GM19023 (cell line): ENCODE results near the gene KHSRP.

Source experiments
- ATAC-seq: cut with Tn5 transposase; IDR thresholded peaks from one replicate; pipeline ENCODE4 v1.9.1; 2021; ENCODE audit warnings: mild to moderate bottlenecking, moderate library complexity; ENCODE audit not compliant: unreplicated experiment

KHSRP gene

DNA sequence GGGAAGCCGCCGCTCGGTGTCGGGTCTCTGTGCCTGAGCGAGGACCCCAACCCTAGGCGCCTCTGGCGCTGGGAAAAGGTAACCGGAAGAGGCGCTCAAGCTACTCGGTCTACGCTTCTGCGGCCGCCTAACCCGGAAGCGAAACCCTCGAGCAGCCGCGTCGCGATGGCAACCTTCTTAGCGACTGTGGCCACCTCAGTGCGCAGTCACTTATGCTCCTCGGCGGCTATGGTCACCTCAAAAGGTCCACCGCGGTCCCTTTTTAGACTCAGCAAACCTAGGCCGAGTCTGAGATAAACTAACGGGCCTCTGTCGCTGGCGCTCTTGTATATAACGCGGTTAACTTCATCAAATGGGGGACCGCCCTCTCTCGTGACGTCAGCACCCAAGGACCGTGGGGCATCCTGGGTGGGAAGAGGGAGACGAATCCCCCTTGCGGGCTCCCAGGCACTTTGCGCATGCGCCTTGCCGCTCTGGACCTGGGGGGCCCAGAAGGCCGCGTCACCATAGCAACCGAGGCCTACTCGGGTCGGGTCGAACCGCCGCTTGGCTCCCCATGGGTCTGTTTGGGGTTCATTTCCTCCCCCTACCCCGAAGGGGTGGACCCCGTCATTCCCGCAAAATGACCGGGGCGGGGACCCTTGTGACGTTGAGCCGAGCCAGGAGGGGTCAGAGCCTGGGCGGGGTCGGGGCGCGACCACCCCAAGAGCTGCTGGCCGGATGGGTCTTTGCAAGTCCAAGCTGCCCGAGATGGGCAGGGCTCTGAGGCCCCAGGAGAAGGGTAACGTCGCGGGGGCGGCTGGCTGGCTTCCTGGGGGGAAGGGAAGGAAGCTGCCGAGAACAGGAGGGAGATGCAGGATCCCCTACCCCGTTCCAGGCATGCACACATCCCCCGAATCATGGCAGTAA is 31.3 kb downstream of the KHSRP start, which contains the start of gene GTF2F1:
TSS of gene GTF2F1 (minus strand) at position 91 of the 909 bp plus-strand sequence. CDS start 169 bp downstream, outside the sequence.
- peak; percentile 81 for ATAC-seq

DNA sequence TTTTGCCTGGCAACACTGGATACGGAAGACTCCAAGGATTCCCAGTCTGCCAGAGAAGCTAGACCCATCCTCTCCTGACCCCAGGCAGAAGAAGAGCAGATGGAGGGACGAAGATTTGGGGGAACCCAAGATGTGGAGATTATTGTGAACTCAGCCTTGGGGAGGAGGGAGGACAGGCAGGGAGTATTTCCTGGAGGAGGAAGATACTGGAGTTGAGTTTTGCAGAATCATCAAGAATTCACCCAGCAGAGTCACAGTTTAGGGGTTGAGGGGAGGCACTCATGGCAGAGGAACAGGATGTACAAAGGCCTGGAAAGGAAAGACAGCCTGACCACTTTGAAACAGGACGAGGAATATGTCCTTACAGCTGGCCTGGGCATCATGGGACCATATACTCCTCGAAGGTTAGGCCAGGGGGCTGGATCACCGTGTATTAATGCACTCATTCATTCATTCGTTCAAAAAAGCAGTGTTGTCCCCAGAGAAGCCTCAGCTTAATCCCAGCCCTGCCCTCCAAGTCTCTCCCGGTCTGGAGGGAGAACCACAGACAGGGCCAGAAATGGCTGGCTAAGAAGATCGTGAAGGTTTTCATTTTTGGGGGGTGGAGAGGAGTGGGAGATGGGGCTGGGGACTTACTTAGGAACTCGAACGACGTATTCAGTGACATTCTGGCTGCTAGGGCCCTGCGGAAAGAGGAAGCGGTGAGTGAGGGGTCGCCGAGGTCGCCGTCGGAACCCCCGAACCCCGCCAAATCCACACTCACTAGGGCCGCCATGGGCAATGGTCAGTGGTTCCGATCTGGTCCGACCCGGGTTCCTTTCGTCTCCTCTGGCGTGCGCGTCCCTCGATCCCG is 32.2 kb downstream of the KHSRP start:
- ATAC-seq, result no peak

DNA sequence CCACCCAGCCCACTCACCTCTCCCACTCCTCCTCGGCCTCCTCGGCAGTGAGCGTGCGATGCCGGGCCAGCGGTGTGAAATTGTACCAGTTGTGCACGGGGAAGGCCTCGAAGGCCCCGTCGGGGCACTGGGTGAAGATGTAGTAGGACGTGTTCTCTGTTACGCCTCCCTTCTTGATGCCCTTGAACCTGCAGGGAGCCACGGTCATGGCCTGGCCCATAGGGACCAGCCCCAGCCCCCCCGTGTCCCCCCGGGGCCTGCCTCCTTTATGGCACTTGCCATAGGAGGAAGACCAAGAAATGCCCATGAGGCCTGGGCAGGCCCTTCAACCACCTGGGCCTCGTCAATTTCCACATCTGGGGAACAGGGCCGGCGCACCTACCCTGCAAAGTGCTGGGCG is 37.2 kb downstream of the KHSRP start:
- no peak for ATAC-seq

- no peak for ATAC-seq
These were observed 40.2 kb downstream of the KHSRP start for GRCh38 chr19:6384381-6384780.

GRCh38 chr19:6383188-6383587 is 41.4 kb downstream of the KHSRP start:
- no peak for ATAC-seq

GRCh38 chr19:6381030-6381750 is 43.4 kb downstream of the KHSRP start:
- ATAC-seq, result no peak

- no peak for ATAC-seq
These were observed 44.9 kb downstream of the KHSRP start for GRCh38 chr19:6379744-6380143.

GRCh38 chr19:6378486-6378885 is 46.1 kb downstream of the KHSRP start:
- no peak for ATAC-seq

GRCh38 chr19:6378041-6378440 is 46.6 kb downstream of the KHSRP start:
- no peak for ATAC-seq

DNA sequence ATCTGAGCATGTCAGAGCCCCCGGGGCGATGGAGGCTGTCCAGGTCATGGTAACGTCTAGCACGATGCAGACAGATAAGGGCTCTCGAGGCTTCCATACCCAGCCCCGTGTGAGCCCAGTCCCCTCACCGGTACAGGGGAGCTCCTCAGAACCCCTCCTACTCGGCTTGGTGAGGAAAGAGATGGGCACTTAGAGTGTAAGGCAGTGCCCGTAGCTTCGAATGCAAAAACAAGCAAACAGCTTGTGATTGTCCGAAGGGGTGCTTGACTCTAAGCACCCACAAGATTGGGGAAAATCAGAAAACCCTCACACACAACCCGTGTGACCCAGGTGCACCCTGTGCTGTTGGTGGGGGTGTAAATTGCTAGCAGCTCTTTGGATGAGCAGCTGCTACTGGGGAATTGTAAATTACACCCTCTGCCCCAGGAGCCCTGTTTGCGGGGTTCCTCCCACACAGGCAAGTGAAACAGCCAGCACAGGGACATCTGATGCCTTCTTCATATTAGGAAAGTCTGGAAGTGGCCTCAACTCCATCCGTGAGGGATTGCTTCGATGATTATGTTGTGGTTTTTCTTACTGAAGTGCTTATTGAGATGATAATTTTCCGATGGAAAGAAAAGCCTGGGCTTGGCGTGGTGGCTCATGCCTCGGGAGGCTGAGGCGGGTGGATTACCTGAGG is 48.0 kb downstream of the KHSRP start:
- no peak for ATAC-seq

DNA sequence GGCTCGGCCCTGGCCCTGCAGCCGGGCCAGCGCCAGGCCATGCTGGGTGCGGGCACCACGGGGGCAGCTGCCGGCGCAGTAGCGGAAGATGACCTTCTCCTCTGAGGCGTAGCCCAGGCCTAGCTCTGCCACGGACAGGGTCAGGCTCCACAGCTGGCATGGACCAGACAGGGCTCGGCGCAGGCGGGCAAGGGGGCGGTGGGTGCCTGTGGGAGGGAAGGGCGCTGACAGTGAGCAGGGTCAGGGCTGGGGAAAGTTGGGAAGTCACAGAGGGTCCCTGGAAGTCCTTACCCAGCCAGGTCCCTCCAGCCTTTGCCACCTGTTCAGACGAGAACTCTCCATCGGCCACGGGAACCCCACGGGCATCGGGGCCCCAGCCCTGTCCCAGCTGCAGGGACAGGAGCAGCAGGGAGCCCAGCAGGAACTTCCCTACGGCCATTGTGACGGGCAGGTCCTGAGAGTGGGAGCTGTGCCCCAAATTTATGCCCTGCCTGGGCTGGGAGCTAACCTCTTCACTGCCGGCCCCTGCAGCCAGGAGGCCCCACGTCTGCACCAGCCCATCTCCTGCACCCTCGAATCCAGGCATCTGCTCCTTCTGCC is 49.1 kb downstream of the KHSRP start, which contains the start of gene PSPN:
TSS of gene PSPN (minus strand) at position 523 of the 600 bp plus-strand sequence. CDS start at position 439, 84 bp downstream.
- no peak for ATAC-seq

DNA sequence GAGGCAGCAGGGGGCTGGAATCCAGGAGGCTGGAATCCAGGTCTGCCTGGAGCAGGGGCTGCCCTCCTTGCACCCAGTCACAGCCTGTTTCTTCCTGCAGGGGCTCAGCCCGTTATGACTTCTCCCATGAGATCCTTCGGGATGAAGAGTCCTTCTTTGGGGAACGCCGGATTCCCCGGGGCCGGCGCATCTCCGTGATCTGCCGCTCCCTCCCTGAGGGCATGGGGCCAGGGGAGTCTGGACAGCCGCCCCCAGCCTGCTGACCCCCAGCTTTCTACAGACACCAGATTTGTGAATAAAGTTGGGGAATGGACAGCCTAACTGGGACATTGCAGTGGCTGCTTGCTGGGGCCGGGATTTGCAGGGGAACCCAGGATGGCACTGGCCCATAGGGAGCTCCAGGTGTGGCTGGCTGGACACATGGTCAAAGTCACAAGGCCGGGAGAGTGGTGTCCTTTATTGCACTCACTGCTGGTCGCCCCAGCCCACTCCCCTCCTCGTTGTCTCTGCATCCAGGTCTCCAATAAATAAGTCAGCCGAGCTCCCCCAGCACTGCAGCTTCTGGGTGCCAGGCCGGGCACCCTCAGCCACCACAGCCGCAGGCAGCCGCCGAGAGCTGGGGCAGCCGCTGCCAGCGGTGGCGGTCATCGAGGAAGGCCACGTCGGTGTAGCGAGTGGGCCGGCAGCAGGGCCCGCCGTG is 49.8 kb downstream of the KHSRP start:
- no peak for ATAC-seq

DNA sequence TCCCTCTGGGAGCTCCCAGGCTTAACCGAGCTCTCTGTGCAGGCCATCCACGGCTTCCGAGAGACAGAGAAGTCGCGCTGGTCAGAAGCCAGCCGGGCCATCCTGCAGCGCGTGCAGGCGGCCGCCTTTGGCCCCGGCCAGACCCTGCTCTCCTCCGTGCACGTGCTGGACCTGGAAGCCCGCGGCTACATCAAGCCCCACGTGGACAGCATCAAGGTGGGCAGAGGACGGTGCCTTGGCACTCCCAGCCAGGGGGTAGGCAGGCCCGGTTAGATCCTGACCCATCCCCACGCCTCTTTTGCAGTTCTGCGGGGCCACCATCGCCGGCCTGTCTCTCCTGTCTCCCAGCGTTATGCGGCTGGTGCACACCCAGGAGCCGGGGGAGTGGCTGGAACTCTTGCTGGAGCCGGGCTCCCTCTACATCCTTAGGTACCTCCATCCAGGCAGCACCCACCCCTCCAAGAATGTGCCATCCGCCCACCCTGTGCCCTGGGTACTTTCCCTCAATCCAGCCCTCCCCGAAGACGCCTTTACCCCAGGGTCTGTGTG is 50.4 kb downstream of the KHSRP start:
- ATAC-seq, result no peak

DNA sequence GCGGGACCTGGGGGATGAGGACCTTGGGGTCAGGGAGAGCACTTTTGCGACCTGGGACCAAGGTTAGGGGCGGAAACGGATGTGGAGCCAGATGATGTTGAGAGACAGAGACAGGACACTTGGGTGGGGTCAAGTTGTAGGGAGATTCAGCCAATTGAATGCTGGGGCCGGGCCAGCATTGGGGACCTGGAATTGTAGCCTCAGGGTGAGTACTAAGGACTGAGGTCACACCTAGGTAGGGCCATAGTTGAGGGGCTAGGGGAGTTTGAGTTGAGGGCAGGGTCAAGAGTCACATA is 50.9 kb downstream of the KHSRP start:
- ATAC-seq, result no peak

GRCh38 chr19:6373096-6373812 is 51.4 kb downstream of the KHSRP start:
- ATAC-seq, result peak; percentile 47

- peak; percentile 78 for ATAC-seq
These were observed 52.0 kb downstream of the KHSRP start, which contains the start of gene ALKBH7 for GRCh38 chr19:6372594-6373095. ALKBH7 (plus strand) TSS chr19:6372794; CDS start chr19:6372821, 27 bp downstream.

GRCh38 chr19:6364353-6364752 is 60.3 kb downstream of the KHSRP start:
- no peak for ATAC-seq
